Hypothalamus (tissue), 51 donors: Measurements from ENCODE around the gene STX5.
"Not testable (repeated sequence)": the region's sequence is repeated elsewhere in the genome, so short reads cannot be mapped to it uniquely, and the experiment has no call there.

ENCODE experiments used
- DNase-seq, 51 donors: peaks; one replicate each; lab custom pipeline; 2025; lab: John Stamatoyannopoulos, UW

Gene STX5, protein sequence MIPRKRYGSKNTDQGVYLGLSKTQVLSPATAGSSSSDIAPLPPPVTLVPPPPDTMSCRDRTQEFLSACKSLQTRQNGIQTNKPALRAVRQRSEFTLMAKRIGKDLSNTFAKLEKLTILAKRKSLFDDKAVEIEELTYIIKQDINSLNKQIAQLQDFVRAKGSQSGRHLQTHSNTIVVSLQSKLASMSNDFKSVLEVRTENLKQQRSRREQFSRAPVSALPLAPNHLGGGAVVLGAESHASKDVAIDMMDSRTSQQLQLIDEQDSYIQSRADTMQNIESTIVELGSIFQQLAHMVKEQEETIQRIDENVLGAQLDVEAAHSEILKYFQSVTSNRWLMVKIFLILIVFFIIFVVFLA

DNA sequence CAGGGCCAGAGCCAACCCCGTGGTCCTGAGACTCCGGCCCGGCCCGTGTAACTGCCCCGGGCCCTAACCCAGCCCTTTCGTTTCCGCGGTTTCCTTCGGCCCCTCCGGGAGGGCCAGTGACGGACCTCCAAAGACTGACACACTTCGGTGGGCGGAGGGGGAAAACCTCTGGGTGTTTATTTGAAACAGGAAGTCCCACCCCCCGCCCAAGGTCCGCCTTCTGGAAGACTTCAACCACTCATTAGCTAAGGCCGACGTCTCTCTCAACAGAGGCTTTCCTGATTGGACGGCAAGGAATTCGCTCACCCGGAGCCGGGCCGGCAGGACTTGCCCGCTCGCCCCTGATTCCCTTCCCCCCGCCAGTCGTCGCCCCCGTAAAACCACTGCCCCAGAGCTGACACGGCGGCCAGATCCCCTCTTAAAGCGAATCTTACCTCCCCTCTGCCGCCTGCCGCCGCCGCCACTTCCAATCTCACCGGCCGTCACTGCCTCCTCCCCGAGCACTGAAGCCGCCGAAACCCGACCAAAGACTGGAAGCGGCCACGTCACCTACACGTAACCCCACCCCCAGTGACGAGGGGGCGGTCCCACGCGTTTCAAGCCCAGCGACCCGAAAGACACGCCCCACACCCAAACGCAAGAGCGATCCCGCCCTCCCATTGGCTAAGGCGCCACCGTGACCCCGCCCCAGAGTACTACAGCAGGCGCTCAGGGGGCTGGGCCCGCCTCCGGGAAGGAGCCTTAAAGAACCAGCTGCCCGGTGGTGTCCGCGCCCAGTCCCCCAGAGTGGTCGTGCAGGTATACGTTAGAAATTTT lies at the start of gene STX5:
Gene STX5, minus strand, starts transcription at position 532 of the 816 bp plus-strand sequence. CDS start 808 bp downstream, outside the sequence.
- peak; percentile 90 to 100 (median 99) for DNase-seq

DNA sequence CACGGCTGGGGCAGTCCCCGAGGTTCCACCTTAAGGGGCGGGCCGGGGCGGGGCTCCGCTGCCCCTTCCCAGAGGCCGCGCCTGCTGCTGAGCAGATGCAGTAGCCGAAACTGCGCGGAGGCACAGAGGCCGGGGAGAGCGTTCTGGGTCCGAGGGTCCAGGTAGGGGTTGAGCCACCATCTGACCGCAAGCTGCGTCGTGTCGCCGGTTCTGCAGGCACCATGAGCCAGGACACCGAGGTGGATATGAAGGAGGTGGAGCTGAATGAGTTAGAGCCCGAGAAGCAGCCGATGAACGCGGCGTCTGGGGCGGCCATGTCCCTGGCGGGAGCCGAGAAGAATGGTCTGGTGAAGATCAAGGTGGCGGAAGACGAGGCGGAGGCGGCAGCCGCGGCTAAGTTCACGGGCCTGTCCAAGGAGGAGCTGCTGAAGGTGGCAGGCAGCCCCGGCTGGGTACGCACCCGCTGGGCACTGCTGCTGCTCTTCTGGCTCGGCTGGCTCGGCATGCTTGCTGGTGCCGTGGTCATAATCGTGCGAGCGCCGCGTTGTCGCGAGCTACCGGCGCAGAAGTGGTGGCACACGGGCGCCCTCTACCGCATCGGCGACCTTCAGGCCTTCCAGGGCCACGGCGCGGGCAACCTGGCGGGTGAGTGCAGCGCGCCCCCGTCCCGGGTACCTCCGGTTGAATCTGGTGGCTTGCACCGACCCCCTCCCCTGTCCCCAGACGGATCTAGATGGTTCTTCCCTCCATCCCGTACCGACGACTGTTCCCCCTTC lies 49.1 kb upstream of the STX5 start, which contains the start of gene SLC3A2:
Gene SLC3A2, plus strand, starts transcription at position 94 of the 776 bp plus-strand sequence. Its CDS starts 128 bp downstream, at position 222.
- DNase-seq, result peak; percentile 59 to 96 (median 84)

- DNase-seq, result peak in 13 of 51 donors; percentile 35 to 85 (median 67)
Measured at GRCh38 chr11:62880231-62880802, 48.5 kb upstream of the STX5 start.

DNA sequence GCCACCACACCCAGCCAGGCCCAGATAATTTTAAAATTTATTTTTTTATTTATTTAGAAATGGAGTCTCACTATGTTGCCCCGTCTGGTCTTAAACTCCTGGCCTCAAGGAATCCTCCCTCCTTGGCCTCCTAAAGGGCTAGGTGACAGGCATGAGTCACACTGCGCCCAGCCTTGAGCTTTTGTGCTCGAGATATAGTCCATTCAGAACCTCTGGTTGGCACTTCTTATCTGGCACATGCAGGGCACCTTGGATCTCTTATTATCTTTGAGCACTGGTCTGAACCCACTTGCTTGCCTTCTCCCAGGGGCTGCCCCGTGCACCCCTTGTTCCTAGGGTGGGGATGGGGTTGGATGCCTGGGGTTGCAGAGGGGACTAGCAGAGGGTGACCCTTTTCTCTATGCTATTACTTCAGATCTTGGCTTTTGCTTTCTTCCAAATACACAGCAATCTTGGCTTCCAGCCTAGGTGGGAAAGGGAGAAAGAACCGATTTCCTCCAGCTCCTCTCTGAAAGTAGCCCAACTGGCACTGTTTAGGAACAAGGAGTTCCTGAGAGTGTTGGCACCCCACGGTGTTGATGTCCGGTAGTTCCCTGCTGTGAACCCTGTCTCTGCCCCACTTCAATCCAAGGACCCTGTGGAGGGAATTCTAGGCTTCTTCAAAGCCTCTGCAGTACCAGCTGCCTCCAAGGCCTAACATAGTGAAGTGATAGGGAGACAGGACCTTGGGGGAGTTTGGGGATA lies 47.6 kb upstream of the STX5 start:
- DNase-seq, result peak in 28 of 51 donors; percentile 10 to 78 (median 42)

GRCh38 chr11:62876712-62877111 lies 44.9 kb upstream of the STX5 start:
- DNase-seq, result no peak

GRCh38 chr11:62875698-62876478 lies 44.0 kb upstream of the STX5 start:
- no peak for DNase-seq

- no peak for DNase-seq
Measured at GRCh38 chr11:62874851-62875250, 43.0 kb upstream of the STX5 start.

- no peak for DNase-seq
Measured at GRCh38 chr11:62865635-62866034, 33.8 kb upstream of the STX5 start.

GRCh38 chr11:62863687-62864335 lies 32.0 kb upstream of the STX5 start:
- DNase-seq, result peak in 1 of 51 donors; percentile 17

- not testable (repeated sequence) for DNase-seq
Measured at GRCh38 chr11:62861564-62862192, 29.8 kb upstream of the STX5 start.

GRCh38 chr11:62860835-62861563 lies 29.1 kb upstream of the STX5 start:
- no peak for DNase-seq

DNA sequence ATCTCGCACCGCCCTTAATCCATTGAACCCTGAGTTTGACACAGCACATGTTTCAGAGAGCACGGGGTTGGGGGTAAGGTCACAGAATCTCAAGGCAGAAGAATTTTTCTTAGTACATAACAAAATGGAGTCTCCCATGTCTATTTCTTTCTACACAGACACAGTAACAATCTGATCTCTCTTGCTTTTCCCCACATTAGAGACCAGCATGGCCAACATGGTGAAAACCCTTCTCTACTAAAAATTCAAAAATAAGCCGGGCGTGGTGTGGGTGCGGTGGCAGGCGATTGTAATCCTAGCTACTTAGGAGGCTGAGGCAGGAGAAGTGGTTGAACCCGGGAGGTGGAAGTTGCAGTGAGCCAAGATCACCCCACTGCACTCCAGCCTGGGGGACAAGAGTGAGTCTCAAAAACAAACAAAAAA lies 27.4 kb upstream of the STX5 start:
- not testable (repeated sequence) for DNase-seq

DNA sequence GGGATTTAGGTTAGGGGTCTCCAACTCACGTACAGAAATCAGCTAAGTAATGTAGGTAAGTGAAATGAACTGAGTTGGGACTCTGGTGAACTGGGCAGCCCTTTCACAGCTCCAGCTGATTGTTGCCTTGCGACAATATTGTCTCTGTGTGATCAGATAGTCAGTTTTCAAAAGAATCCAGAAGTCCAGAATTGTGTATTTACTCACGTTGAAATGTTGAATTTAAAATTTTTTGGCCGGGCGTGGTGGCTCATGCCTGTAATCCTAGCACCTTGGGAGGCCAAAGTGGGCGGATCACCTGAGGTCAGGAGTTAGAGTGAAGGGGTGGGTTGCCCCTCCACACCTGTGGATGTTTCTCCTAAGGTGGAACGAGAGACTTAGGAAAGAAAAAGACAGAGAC lies 26.4 kb upstream of the STX5 start:
- no peak for DNase-seq

DNA sequence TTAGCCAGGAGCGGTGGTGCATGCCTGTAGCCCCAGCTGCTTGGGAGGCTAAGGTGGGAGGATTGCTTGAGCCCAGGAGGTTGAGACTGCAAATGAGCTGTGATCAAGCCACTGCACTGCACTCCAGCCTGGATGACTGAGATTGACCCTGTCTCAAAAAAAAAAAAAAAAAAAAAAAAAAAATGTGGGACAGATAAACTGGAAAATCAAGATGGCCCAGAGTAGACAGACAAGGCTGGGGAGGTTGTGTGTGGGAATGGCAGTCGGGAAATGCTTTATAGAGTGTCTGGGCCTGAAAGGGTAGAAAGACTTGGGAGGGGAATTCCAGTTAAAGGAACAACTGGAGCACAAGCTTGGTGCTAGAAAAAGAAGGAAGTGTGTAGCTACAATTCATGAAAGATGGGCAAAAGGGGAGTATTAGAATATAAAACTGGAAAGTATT lies 25.7 kb upstream of the STX5 start:
- no peak for DNase-seq

- DNase-seq, result no peak
Measured at GRCh38 chr11:62856333-62856895, 24.6 kb upstream of the STX5 start.

DNA sequence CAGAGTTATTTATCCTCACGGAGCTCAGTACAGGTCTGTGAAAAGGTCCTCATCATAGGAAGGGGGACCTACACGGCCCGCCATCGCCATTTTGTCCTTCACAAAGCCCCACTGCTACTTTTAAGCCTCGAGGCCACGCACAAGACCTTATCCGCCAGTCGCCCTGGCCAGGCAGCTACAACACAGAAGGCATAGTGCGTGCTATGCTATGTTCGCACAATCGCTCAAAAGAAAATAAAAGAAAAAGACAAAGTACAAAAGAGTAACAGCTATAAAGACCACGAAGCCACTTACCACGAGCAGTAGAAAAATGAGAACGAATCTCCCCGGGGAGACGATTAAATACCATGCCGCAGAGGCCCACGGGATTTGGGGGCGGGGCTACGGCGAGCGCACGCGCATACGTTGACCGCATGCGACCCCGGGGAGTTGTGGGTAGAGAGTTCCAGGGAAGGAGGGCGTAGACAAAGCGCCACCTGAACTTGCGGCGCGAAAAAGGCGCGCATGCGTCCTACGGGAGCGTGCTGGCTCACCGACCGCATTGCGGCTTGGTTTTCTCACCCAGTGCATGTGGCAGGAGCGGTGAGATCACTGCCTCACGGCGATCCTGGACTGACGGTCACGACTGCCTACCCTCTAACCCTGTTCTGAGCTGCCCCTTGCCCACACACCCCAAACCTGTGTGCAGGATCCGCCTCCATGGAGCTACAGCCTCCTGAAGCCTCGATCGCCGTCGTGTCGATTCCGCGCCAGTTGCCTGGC lies 23.9 kb upstream of the STX5 start:
- peak; percentile 73 to 99 (median 93) for DNase-seq
